SK-N-MC (cell line): ENCODE data around the gene MRPS7.

Experiments used
- EZH2 ChIP-seq: fragments of 200-600 bp; sonication (generic); IDR thresholded peaks from one replicate; pipeline ENCODE4 v1.6.1; 2017; ENCODE audit warnings: antibody characterized with exemption
- POLR2AphosphoS5 ChIP-seq: IDR thresholded peaks from 2 replicates; pipeline ENCODE4 v1.6.1; 2012; ENCODE audit warnings: mild to moderate bottlenecking, low read depth, low read length, borderline replicate concordance

DNA sequence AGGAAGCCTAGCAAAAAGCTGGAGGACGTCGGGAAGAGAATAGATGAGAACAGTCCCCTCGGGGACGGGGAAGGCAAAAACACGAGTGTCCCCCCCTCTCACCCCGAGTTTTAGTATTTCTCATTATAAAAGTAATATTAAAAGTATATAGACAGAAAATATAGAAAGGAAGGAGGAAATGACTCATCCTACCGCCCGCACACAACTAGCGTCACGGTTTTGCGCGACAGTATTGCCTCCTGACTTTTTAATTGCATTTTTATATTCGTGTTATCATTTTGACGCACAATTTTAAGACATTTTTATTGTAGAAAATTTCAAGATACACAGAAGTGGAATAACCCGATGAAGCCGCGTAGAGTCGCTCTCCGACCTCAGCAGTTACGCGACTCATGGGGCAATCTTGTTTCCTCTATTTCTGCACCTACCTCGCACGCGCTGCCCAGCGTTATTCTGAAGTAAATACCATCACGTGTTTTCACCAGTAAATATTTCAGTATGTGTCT, 28.2 kb downstream of the MRPS7 start:
- TF ChIP-seq EZH2 (no peak), POLR2AphosphoS5 (no peak)
